OCI-LY7 (cell line): ENCODE measurements around the gene RAB8A.

Experiments
- CTCF ChIP-seq: fragments of 200-600 bp; sonication (generic); conservative IDR thresholded peaks from 2 replicates; pipeline ENCODE4 v1.5.1; 2014; ENCODE audit warnings: mild to moderate bottlenecking, antibody characterized with exemption, low read length, moderate library complexity, mixed read lengths
- EZH2phosphoT487 ChIP-seq: fragments of 200-600 bp; sonication (generic); IDR thresholded peaks from 2 replicates; pipeline ENCODE4 v1.6.1; 2018; ENCODE audit warnings: low read depth, borderline replicate concordance, mild to moderate bottlenecking, mixed run types, antibody characterized with exemption, low read length, moderate library complexity, mixed read lengths

GRCh38 chr19:16142032-16142580, 30.4 kb downstream of the RAB8A start:
- TF ChIP-seq CTCF, result no peak
- TF ChIP-seq EZH2phosphoT487, result no peak
